HepG2 (cell line): Measurements from ENCODE around the gene CUTC. TPM values are rescaled to one million over a fixed set of nuclear protein-coding genes. Genes with fewer than 3 reads are reported as not detected.

Source experiments
- BCL3 ChIP-seq: sonication (generic); formaldehyde crosslinking; IDR thresholded peaks from 2 replicates; pipeline ENCODE4 v1.5.1; 2020; ENCODE audit warnings: mild to moderate bottlenecking, missing genetic modification reagents, moderate library complexity
- BCLAF1 ChIP-seq: fragments of 450-650 bp; IDR thresholded peaks from 2 replicates; pipeline ENCODE4 v1.6.1; 2017; ENCODE audit warnings: mild to moderate bottlenecking
- CREM ChIP-seq, 2 experiments: sonication (generic) in 1 of 2; formaldehyde crosslinking in 1 of 2; IDR thresholded peaks; 2 replicates each; pipeline versions ENCODE4 v1.4.0 to v1.6.1; 2016 to 2020; ENCODE audit warnings: antibody characterized with exemption in 1 of 2, mild to moderate bottlenecking in 1 of 2, missing genetic modification reagents in 1 of 2
- DMTF1 ChIP-seq: sonication (generic); formaldehyde crosslinking; IDR thresholded peaks from 2 replicates; pipeline ENCODE4 v1.4.0; 2020; ENCODE audit warnings: mild to moderate bottlenecking, missing genetic modification reagents
- E2F2 ChIP-seq: sonication (generic); formaldehyde crosslinking; IDR thresholded peaks from 2 replicates; pipeline ENCODE4 v1.4.0; 2020; ENCODE audit warnings: missing genetic modification reagents, borderline replicate concordance
- FOXO1 ChIP-seq: sonication (generic); formaldehyde crosslinking; IDR thresholded peaks from 2 replicates; pipeline ENCODE4 v1.4.0; 2020; ENCODE audit warnings: missing genetic modification reagents
- GTF3A ChIP-seq: sonication (generic); formaldehyde crosslinking; conservative IDR thresholded peaks from 2 replicates; pipeline ENCODE4 v1.4.0; 2020; ENCODE audit warnings: mild to moderate bottlenecking, missing genetic modification reagents
- HNRNPLL ChIP-seq: fragments of 200-400 bp; formaldehyde crosslinking; IDR thresholded peaks from 2 replicates; pipeline ENCODE4 v1.6.1; 2017; ENCODE audit warnings: mild to moderate bottlenecking, low read depth, low read length; ENCODE audit not compliant: poor library complexity, severe bottlenecking
- RBAK ChIP-seq: sonication (generic); formaldehyde crosslinking; IDR thresholded peaks from 2 replicates; pipeline ENCODE4 v1.5.1; 2020; ENCODE audit warnings: mild to moderate bottlenecking, missing genetic modification reagents
- SAFB2 ChIP-seq: sonication (generic); formaldehyde crosslinking; IDR thresholded peaks from 2 replicates; pipeline ENCODE4 v1.5.1; 2020; ENCODE audit warnings: missing genetic modification reagents, low read depth, mild to moderate bottlenecking, borderline replicate concordance
- SRF ChIP-seq: IDR thresholded peaks from 2 replicates; pipeline ENCODE4 v1.6.1; 2011; ENCODE audit warnings: mild to moderate bottlenecking, low read depth, low read length, moderate library complexity
- WIZ ChIP-seq: sonication (generic); formaldehyde crosslinking; IDR thresholded peaks from 2 replicates; pipeline ENCODE4 v1.5.1; 2020; ENCODE audit warnings: mild to moderate bottlenecking, missing genetic modification reagents
- ZBTB10 ChIP-seq: sonication (generic); formaldehyde crosslinking; IDR thresholded peaks from 2 replicates; pipeline ENCODE4 v1.4.0; 2020; ENCODE audit warnings: missing genetic modification reagents, borderline replicate concordance
- ZMYM4 ChIP-seq: sonication (generic); formaldehyde crosslinking; IDR thresholded peaks from 2 replicates; pipeline ENCODE4 v1.8.1; 2023; ENCODE audit warnings: mild to moderate bottlenecking, missing genetic modification reagents
- ZNF235 ChIP-seq: sonication (generic); formaldehyde crosslinking; IDR thresholded peaks from 2 replicates; pipeline ENCODE4 v1.8.1; 2023; ENCODE audit warnings: mild to moderate bottlenecking, missing genetic modification reagents, borderline replicate concordance
- ZNF446 ChIP-seq: sonication (generic); formaldehyde crosslinking; IDR thresholded peaks from 2 replicates; pipeline ENCODE4 v1.5.0; 2020; ENCODE audit warnings: mild to moderate bottlenecking, missing genetic modification reagents
- ZNF746 ChIP-seq: sonication (generic); formaldehyde crosslinking; IDR thresholded peaks from 2 replicates; pipeline ENCODE4 v1.8.0; 2022; ENCODE audit warnings: mild to moderate bottlenecking, missing genetic modification reagents
- polyA plus RNA-seq, 8 experiments: library from polyadenylated mRNA; depleted of rRNA in 3 of 8; stranded (reverse) in 7 of 8; unstranded in 1 of 8; fragments of >200 nt; fragmentation: Illumina TruSeq in 4 of 8; extraction: Trizol in 4 of 8; gene quantifications; 2 replicates each; pipeline versions ENCODE4 v1.2.1 to v1.2.3, GENCODE V29; 2011 to 2016; ENCODE audit warnings: low read depth in 4 of 8, missing spikeins in 1 of 8, mixed read lengths in 1 of 8; ENCODE audit not compliant: insufficient read depth in 1 of 8
- total RNA-seq, 5 experiments: library from RNA; depleted of rRNA; stranded (reverse); fragments of >200 nt; fragmentation: Illumina TruSeq; extraction: Trizol; gene quantifications; 2 replicates each; pipeline ENCODE4 v1.2.3, GENCODE V29; 2016; ENCODE audit warnings: low read depth in 1 of 5

Gene CUTC
- total and polyA plus RNA-seq, 2 of the 13 experiments (the other 11 are each of a cell fraction or from before 2014, with no cell fraction given), result 22.3 to 25.8 TPM

- TF ChIP-seq E2F2 (CRISPR knock-in tag), result no peak
- TF ChIP-seq BCLAF1, result no peak
- 0 out of 2 replicates have a peak, but pooled peaks have one; percentile 20 for TF ChIP-seq DMTF1 (CRISPR knock-in tag)
- TF ChIP-seq HNRNPLL, result no peak
- no peak for TF ChIP-seq BCL3 (CRISPR knock-in tag)
- no peak for TF ChIP-seq GTF3A
- no peak for TF ChIP-seq ZMYM4 (CRISPR knock-in tag)
- peak; percentile 12; the same call in 1 of the 2 replicates for TF ChIP-seq ZNF746 (CRISPR knock-in tag)
- no peak for TF ChIP-seq ZBTB10 (CRISPR knock-in tag)
- no peak for TF ChIP-seq ZNF446 (CRISPR knock-in tag)
- no peak for TF ChIP-seq SRF
- TF ChIP-seq ZNF235 (CRISPR knock-in tag), result no peak
- TF ChIP-seq FOXO1, result no peak
- TF ChIP-seq RBAK (CRISPR knock-in tag), result peak; percentile 30; the same call in 1 of the 2 replicates
- TF ChIP-seq SAFB2 (CRISPR knock-in tag), result no peak
- no peak for TF ChIP-seq CREM (IDR thresholded peaks at IDR 0.05)
- TF ChIP-seq CREM (CRISPR knock-in tag; IDR thresholded peaks at IDR 0.05), result no peak
- TF ChIP-seq WIZ, result 0 out of 2 replicates have a peak, but pooled peaks have one; percentile 7
Observed at GRCh38 chr10:99731306-99732032, 565 bp upstream of the CUTC start (continued).
